Heart right ventricle (tissue), 16 donors: ENCODE data around the gene C6orf163. TPM values are rescaled to one million over a fixed set of nuclear protein-coding genes. Genes with fewer than 3 reads are reported as not detected.

Experiments
- ATAC-seq, 8 donors: fragments of 200-7000 bp; cut with Tn5 transposase; one replicate each; pipeline ENCODE4 v1.9.1; 2020; ENCODE audit warnings: mild to moderate bottlenecking in 8 of 8, moderate library complexity in 8 of 8, moderate number of reproducible peaks in 1 of 8
- DNase-seq, 2 donors: peaks; one replicate each; pipeline ENCODE4 v3.0.0-alpha.2; 2020
- H3K27ac ChIP-seq, 10 donors: fragments of 200-600 bp; sonication (generic) in 2 of 10; one replicate each; pipeline versions ENCODE4 v1.5.0 to v1.8.0; 2020 to 2022; ENCODE audit warnings: mild to moderate bottlenecking in 3 of 10
- H3K27me3 ChIP-seq, 7 donors: fragments of 200-600 bp; one replicate each; pipeline ENCODE4 v1.8.0; 2021 to 2022; ENCODE audit warnings: mild to moderate bottlenecking in 2 of 7
- H3K36me3 ChIP-seq, 9 donors: fragments of 200-600 bp; sonication (generic) in 1 of 9; one replicate each; pipeline versions ENCODE4 v1.5.0 to v1.8.0; 2020 to 2022; ENCODE audit warnings: mild to moderate bottlenecking in 2 of 9
- H3K4me1 ChIP-seq, 9 donors: fragments of 200-600 bp; sonication (generic) in 1 of 9; one replicate each; pipeline versions ENCODE4 v1.5.0 to v1.8.0; 2020 to 2022; ENCODE audit warnings: mild to moderate bottlenecking in 4 of 9
- H3K4me3 ChIP-seq, 10 donors: fragments of 200-600 bp; sonication (generic) in 2 of 10; one replicate each; pipeline versions ENCODE4 v1.5.0 to v1.8.0; 2020 to 2022; ENCODE audit warnings: mild to moderate bottlenecking in 7 of 10, moderate library complexity in 2 of 10
- H3K9me3 ChIP-seq, 11 donors: fragments of 200-600 bp in 10 of 11; sonication (generic) in 2 of 11; one replicate each; pipeline versions ENCODE4 v1.5.0 to v1.8.0; 2013 to 2022; ENCODE audit warnings: mild to moderate bottlenecking in 2 of 11, control low read depth in 1 of 11, moderate library complexity in 1 of 11
- WGBS, 2 donors: extraction: QIAGEN DNeasy Blood & Tissue Kit; methylation state at CpG; one replicate each; pipeline ENCODE4 v1.1.7; 2013; ENCODE audit warnings: inconsistent platforms in 1 of 2; 5-methylcytosine and 5-hydroxymethylcytosine counted together
- intact Hi-C, 10 donors: fragments of 100-400 bp; cut with DNase I; formaldehyde crosslinking; loops; one replicate each; pipeline versions ENCODE4 v1.11.1 to v1.14.2; 2022
- polyA plus RNA-seq, 2 donors: library from polyadenylated mRNA; stranded (reverse); fragments of 200-250 nt; gene quantifications; one replicate each; pipeline ENCODE4 v1.2.3, GENCODE V29; 2013
- total RNA-seq, 10 donors: library from RNA; stranded (reverse); fragmentation: NEBNext Ultra II Directional in 3 of 10; extraction: Animal tissue kit (Norgen Biotek cat#: 25700) in 3 of 10; gene quantifications; one replicate each; pipeline versions ENCODE4 v1.2.1 to v1.2.4, GENCODE V29; 2021 to 2023
- TF ChIP-seq, protein P1 (sequence below), 9 donors: fragments of 200-600 bp; sonication (generic) in 2 of 9; IDR thresholded peaks; one replicate each; pipeline versions ENCODE4 v1.5.0 to v1.8.0; 2021 to 2022; ENCODE audit warnings: antibody characterized with exemption in 9 of 9, mild to moderate bottlenecking in 5 of 9, moderate library complexity in 1 of 9
- donor health status: Arrhythmogenic right ventricular cardiomyopathy.
- donor health status: ischemic (EF 13 %, LVEDD 7.1; RV severe dilation, severe dysfunction).
- donor health status: healthy with polysubstance abuse.
- donor health status: DM: no; HTN: yes; CAD: no.
- donor health status: DM: no; HTN: no; CAD: no.
- donor health status: ischemic (EF 25% LVEDD 6.9; RV normal size, moderate dysfunction).
- donor health status: ischemic (EF 25% LVEDD 5.7; RV mildly dilated, moderate dysfunction).
- donor health status: healthy.
- donor health status: DM: yes; HTN: yes; CAD: no.
- donor health status: Ischemic cardiomyopathy.
- donor health status: ischemic (EF 35%, LVEDD 5.7; RV mildly dilated, moderate dysfunction).
- donor health status: nonischemic (EF 11% LVEDD 7.7; RV severe dilation, severe dysfunction).
- donor health status: DM: yes; HTN: yes; CAD: no.
- donor health status: PGD.
- donor health status: ischemic (EF 29% LVEDD 5.4; RV normal size, mild dysfunction).
- donor health status: nonischemic (EF 23%, LVEDD 6.1; RV moderate dilation, normal function).

The C6orf163 gene
- total and polyA plus RNA-seq, 12 donors: 0.35 to 7.7 (median 2.0) TPM

DNA sequence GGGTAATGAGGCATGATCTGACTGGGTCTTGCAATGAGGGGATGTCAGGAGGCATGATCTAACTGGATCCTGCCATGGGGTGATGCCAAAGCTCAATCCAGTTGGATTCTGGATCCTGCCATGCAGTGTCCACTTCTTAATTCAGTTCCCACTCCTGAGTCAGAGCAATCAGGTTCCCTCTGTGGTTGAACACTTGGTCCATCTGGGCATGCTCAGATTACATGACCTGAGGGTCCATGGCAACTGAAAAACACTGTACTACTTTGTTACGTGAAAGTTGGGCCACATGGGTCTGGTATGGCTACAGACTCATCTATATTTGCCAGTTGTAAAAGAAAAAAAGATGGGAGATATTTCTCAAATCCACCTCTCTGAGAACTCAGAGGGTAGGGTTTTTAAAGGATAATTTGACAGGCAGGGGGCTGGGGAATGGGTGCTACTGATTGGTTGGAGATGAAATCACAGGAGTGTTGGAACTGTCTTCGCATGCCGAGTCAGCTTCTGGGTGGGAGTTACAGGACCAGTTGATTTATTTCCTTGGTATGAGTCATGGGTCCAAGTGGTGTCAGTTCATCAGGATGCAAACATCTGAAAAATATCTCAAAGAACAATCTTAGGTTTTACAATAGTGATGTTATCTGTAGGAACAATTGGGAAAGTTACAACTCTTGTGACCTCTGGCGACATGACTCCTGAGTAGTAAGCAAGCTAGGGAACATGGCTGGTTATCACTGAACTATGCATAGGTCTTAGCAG lies 21.6 kb downstream of the C6orf163 start:
- H3K4me1 ChIP-seq: no peaks in the 10 kb centered on the region
- intact Hi-C loops: no loop called here
- no peaks in the 10 kb centered on the region for H3K36me3 ChIP-seq
- DNase-seq (no peak), ATAC-seq (no peak)
- H3K9me3 ChIP-seq: peaks cover 0 to 16% (median 0%) of the 10 kb centered on the region in 11 donors
- H3K4me3 ChIP-seq: no peak overlapping the region
- H3K27me3 ChIP-seq: no peaks in the 10 kb centered on the region
- TF ChIP-seq, protein P1, sequence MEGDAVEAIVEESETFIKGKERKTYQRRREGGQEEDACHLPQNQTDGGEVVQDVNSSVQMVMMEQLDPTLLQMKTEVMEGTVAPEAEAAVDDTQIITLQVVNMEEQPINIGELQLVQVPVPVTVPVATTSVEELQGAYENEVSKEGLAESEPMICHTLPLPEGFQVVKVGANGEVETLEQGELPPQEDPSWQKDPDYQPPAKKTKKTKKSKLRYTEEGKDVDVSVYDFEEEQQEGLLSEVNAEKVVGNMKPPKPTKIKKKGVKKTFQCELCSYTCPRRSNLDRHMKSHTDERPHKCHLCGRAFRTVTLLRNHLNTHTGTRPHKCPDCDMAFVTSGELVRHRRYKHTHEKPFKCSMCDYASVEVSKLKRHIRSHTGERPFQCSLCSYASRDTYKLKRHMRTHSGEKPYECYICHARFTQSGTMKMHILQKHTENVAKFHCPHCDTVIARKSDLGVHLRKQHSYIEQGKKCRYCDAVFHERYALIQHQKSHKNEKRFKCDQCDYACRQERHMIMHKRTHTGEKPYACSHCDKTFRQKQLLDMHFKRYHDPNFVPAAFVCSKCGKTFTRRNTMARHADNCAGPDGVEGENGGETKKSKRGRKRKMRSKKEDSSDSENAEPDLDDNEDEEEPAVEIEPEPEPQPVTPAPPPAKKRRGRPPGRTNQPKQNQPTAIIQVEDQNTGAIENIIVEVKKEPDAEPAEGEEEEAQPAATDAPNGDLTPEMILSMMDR (IDR thresholded peaks at IDR 0.05): no peak
- no peak overlapping the region for H3K27ac ChIP-seq
- WGBS, 2 donors: 81 to 88% methylated on average over 4 of the region's 4 CpGs

DNA sequence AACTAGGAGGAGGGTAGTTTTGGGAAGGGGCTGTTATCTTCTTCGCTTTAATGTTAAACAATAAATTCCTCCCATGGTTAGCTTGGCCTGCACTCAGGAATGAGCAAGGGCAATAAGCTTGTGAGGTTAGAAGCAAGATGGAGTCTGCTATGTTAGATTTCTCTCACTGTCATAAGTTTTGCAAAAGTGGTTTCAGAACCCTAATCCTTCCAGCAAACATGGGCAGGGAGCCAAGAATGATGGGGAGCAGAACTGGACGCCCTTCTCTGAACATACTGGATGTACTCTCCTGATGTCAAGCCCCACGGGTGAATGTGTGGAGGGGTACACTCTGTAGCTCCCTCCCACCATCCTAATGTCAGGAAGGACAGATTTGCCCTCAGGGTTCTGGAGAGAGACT lies 22.3 kb downstream of the C6orf163 start:
- ATAC-seq (no peak), DNase-seq (no peak)
- WGBS, 2 donors: 87 to 91% methylated on average over 3 of the region's 3 CpGs
- H3K27ac ChIP-seq: no peak overlapping the region
- peaks cover 0 to 1% (median 0%) of the 10 kb centered on the region in 9 donors for H3K36me3 ChIP-seq
- H3K9me3 ChIP-seq: peaks cover 0 to 16% (median 0%) of the 10 kb centered on the region in 11 donors
- TF ChIP-seq, protein P1 (IDR thresholded peaks at IDR 0.05): no peak
- H3K27me3 ChIP-seq: no peaks in the 10 kb centered on the region
- H3K4me3 ChIP-seq: no peak overlapping the region
- intact Hi-C loops: no loop called here
- H3K4me1 ChIP-seq: no peaks in the 10 kb centered on the region

DNA sequence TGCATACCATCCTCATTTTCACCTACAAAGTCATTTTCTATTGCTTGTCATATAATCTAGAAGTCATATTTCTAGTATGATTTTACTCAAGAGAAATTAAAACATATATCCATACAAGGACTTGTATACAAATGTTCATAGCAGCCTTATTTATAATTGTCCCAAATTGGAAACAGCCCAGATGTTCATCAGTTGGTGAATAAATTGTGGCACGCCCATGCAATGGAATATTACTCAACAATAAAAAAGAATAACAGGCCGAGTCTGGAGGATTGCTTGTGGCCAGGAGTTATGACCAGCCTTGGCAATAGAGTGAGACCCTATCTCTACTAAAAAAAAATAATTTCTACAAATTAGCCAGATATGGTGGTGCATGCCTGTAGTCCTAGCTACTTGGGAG lies 28.8 kb downstream of the C6orf163 start:
- H3K27ac ChIP-seq: no peak overlapping the region
- H3K9me3 ChIP-seq: peaks cover 0 to 16% (median 0%) of the 10 kb centered on the region in 11 donors
- 98 to 100% methylated on average over 2 of the region's 2 CpGs for WGBS, 2 donors
- H3K27me3 ChIP-seq: no peaks in the 10 kb centered on the region
- ATAC-seq (no peak), DNase-seq (no peak)
- no peak overlapping the region for H3K4me3 ChIP-seq
- intact Hi-C loops: no loop called here
- TF ChIP-seq, protein P1 (IDR thresholded peaks at IDR 0.05): no peak
- H3K4me1 ChIP-seq: no peaks in the 10 kb centered on the region
- H3K36me3 ChIP-seq: peaks cover 0 to 11% (median 0%) of the 10 kb centered on the region in 9 donors

DNA sequence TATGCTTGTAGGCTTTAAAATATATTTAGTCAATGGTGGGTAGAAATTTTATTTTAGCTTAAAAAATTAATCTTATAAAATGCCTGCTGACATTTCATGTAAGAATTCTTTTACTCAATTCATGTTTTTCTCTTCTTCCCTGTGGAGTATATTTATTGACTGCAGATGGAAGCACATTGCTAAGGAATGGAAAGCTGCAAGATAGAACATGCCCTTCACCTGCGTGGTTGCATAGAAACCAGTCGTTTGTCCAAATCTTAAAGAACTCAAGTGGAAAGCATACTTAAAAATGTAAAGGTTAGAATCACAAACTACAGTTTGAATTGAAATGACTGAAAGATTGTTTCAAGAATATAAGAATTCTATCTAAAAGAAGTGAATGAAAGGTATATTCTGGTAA lies 30.7 kb downstream of the C6orf163 start:
- intact Hi-C loops: no loop called here
- Histone ChIP-seq H3K9me3 (peaks cover 0 to 11% (median 0%) of the 10 kb centered on the region in 11 donors), H3K4me3 (no peak overlapping the region), H3K27ac (no peak overlapping the region), H3K4me1 (peaks cover 0 to 5% (median 0%) of the 10 kb centered on the region in 9 donors), H3K36me3 (peaks cover 0 to 11% (median 0%) of the 10 kb centered on the region in 9 donors), H3K27me3 (no peaks in the 10 kb centered on the region)
- TF ChIP-seq, protein P1 (IDR thresholded peaks at IDR 0.05): no peak
- DNase-seq: no peak
- WGBS, 2 donors: 97 to 100% methylated on average over 2 of the region's 2 CpGs
- no peak for ATAC-seq
